ENCODE results near the gene TMEM156. TPM values are rescaled to one million over a fixed set of nuclear protein-coding genes. Genes with fewer than 3 reads are reported as not detected.
"Not testable (repeated sequence)": the region's sequence is repeated elsewhere in the genome, so short reads cannot be mapped to it uniquely, and the experiment has no call there.

The TMEM156 gene
- total RNA-seq, 2 donors from 2014 or later = 0.77 TPM; not detected in 1

GRCh38 chr4:39037491-39037825 is 5.2 kb upstream of the TMEM156 start:
- H3K9ac ChIP-seq (ENCODE audit: low read depth in 2 of 2, low read length in 2 of 2) = no peak overlapping the region
- intact Hi-C loops (cut with DNase I) = no loop called here
- no peak for DNase-seq

GRCh38 chr4:39036172-39036571 is 4.0 kb upstream of the TMEM156 start:
- intact Hi-C loops (cut with DNase I) = no loop called here
- Histone ChIP-seq H3K9me3 (no peaks in the 10 kb centered on the region), H3K4me1 (no peaks in the 10 kb centered on the region), H3K4me3 (no peak overlapping the region), H3K27me3 (no peaks in the 10 kb centered on the region), H3K27ac (no peak overlapping the region), H3K9ac (ENCODE audit: low read depth in 2 of 2, low read length in 2 of 2) (no peak overlapping the region), H3K36me3 (no peaks in the 10 kb centered on the region)
- no peak for TF ChIP-seq CTCF (IDR thresholded peaks at IDR 0.05)
- no peak for DNase-seq

More at GRCh38 chr4:39037491-39037825, 5.2 kb upstream of the TMEM156 start:
- no peak overlapping the region for H3K27ac ChIP-seq
- TF ChIP-seq CTCF (IDR thresholded peaks at IDR 0.05) = no peak
- H3K9me3 ChIP-seq = no peaks in the 10 kb centered on the region
- no peak overlapping the region for H3K4me3 ChIP-seq
- no peaks in the 10 kb centered on the region for H3K36me3 ChIP-seq
- H3K27me3 ChIP-seq = no peaks in the 10 kb centered on the region
- H3K4me1 ChIP-seq = no peaks in the 10 kb centered on the region

- peak overlapping the region; percentile 4 for H3K4me3 ChIP-seq
- intact Hi-C loops (cut with DNase I); H3K36me3 ChIP-seq; H3K9me3 ChIP-seq; H3K4me1 ChIP-seq; H3K27ac ChIP-seq; H3K27me3 ChIP-seq; DNase-seq; H3K9ac ChIP-seq (ENCODE audit: low read depth in 2 of 2, low read length in 2 of 2): not testable (repeated sequence)
Observed at GRCh38 chr4:39031590-39032020, 604 bp downstream of the TMEM156 start.

GRCh38 chr4:39030725-39031124 is 1.5 kb downstream of the TMEM156 start:
- H3K9me3 ChIP-seq = no peaks in the 10 kb centered on the region
- H3K27ac ChIP-seq = no peak overlapping the region
- H3K27me3 ChIP-seq = no peaks in the 10 kb centered on the region
- H3K36me3 ChIP-seq = no peaks in the 10 kb centered on the region
- H3K4me3 ChIP-seq = no peak overlapping the region
- no peak for TF ChIP-seq CTCF (IDR thresholded peaks at IDR 0.05)
- H3K9ac ChIP-seq (ENCODE audit: low read depth in 2 of 2, low read length in 2 of 2) = no peak overlapping the region
- DNase-seq = no peak
- intact Hi-C loops (cut with DNase I) = no loop called here
- H3K4me1 ChIP-seq = no peaks in the 10 kb centered on the region

GRCh38 chr4:39029752-39030694 is 2.2 kb downstream of the TMEM156 start:
- H3K4me3 ChIP-seq = no peak overlapping the region
- H3K36me3 ChIP-seq = no peaks in the 10 kb centered on the region
- intact Hi-C loops (cut with DNase I) = no loop called here
- no peaks in the 10 kb centered on the region for H3K9me3 ChIP-seq
- no peaks in the 10 kb centered on the region for H3K4me1 ChIP-seq
- no peaks in the 10 kb centered on the region for H3K27me3 ChIP-seq
- DNase-seq = no peak
- H3K27ac ChIP-seq = no peak overlapping the region
- H3K9ac ChIP-seq (ENCODE audit: low read depth in 2 of 2, low read length in 2 of 2) = peak overlapping the region in 1 of 2 donors; percentile 2
- TF ChIP-seq CTCF (IDR thresholded peaks at IDR 0.05) = no peak

- no peaks in the 10 kb centered on the region for H3K27me3 ChIP-seq
- no peaks in the 10 kb centered on the region for H3K36me3 ChIP-seq
- H3K9me3 ChIP-seq = no peaks in the 10 kb centered on the region
- H3K9ac ChIP-seq (ENCODE audit: low read depth in 2 of 2, low read length in 2 of 2) = no peak overlapping the region
- H3K4me3 ChIP-seq = no peak overlapping the region
- no peaks in the 10 kb centered on the region for H3K4me1 ChIP-seq
- H3K27ac ChIP-seq = no peak overlapping the region
- intact Hi-C loops (cut with DNase I) = no loop called here
- TF ChIP-seq CTCF (IDR thresholded peaks at IDR 0.05) = no peak
- DNase-seq = no peak
Observed at GRCh38 chr4:39026096-39026495, 6.1 kb downstream of the TMEM156 start.
